H1 (cell line): ENCODE data around the gene PIGU. TPM values are rescaled to one million over a fixed set of nuclear protein-coding genes. Genes with fewer than 3 reads are reported as not detected.

Source experiments
- CTCF ChIA-PET: fragments of 300-600 bp; sonication (Branson Sonifier 250); formaldehyde crosslinking; loops from one replicate; lab custom pipeline; 2021; ENCODE audit not compliant: partially characterized antibody; lab: Charles Lee
- POLR2A ChIA-PET: fragments of 300-600 bp; sonication (Branson Sonifier 250); formaldehyde crosslinking; loops from one replicate; lab custom pipeline; 2021; ENCODE audit warnings: inconsistent platforms; ENCODE audit not compliant: partially characterized antibody; lab: Charles Lee
- DNase-seq, 2 experiments: peaks; one replicate each; pipeline versions ENCODE4 v3.0.0 to v3.0.0-alpha.2; 2010 to 2022; ENCODE audit warnings: low spot score in 2 of 2, low read depth in 1 of 2, mixed read lengths in 1 of 2
- FAIRE-seq: peaks from 2 replicates; lab custom pipeline; 2011; peaks lifted over from hg19 to GRCh38; lab: Jason Lieb, UNC
- H2AFZ ChIP-seq: 2 replicates; pipeline ENCODE4 v1.8.1; 2012; ENCODE audit warnings: low read length, inconsistent platforms
- H2AK5ac ChIP-seq: 2 replicates; pipeline ENCODE4 v1.6.1; 2013; ENCODE audit warnings: low read depth, low read length
- H2BK120ac ChIP-seq: replicated peaks from 2 replicates; pipeline ENCODE3; 2013; ENCODE audit warnings: low read depth, low read length, inconsistent platforms
- H2BK12ac ChIP-seq: 2 replicates; pipeline ENCODE4 v1.6.1; 2013; ENCODE audit warnings: low read depth, low read length
- H2BK15ac ChIP-seq: 2 replicates; pipeline ENCODE4 v1.6.1; 2013; ENCODE audit warnings: low read length
- H2BK20ac ChIP-seq: 2 replicates; pipeline ENCODE4 v1.6.1; 2013; ENCODE audit warnings: low read length
- H2BK5ac ChIP-seq: 2 replicates; pipeline ENCODE4 v1.6.1; 2013; ENCODE audit warnings: low read depth, low read length
- H3K14ac ChIP-seq: 2 replicates; pipeline ENCODE4 v1.6.1; 2013; ENCODE audit warnings: inconsistent platforms; ENCODE audit not compliant: insufficient read length
- H3K18ac ChIP-seq: 2 replicates; pipeline ENCODE4 v1.6.1; 2013; ENCODE audit warnings: low read length; ENCODE audit errors: extremely low read depth
- H3K23ac ChIP-seq: 2 replicates; pipeline ENCODE4 v1.6.1; 2013; ENCODE audit warnings: inconsistent platforms; ENCODE audit not compliant: insufficient read length
- H3K23me2 ChIP-seq: 2 replicates; pipeline ENCODE4 v1.6.1; 2013; ENCODE audit warnings: low read depth, low read length
- H3K27ac ChIP-seq: 2 replicates; pipeline ENCODE4 v1.6.1; 2011; ENCODE audit warnings: low read depth, low read length, inconsistent platforms
- H3K27me3 ChIP-seq, 4 experiments: replicated peaks in 1 of 4; 1 replicate in 1 of 4; 2 replicates in 3 of 4; pipeline versions ENCODE4 v1.6.1 to v1.8.1; 2011 to 2013; ENCODE audit warnings: low read length in 3 of 4, mild to moderate bottlenecking in 3 of 4, inconsistent platforms in 2 of 4, mixed read lengths in 2 of 4, moderate library complexity in 1 of 4; ENCODE audit not compliant: control insufficient read depth in 3 of 4, insufficient read depth in 3 of 4; ENCODE audit errors: extremely low read depth in 1 of 4
- H3K36me3 ChIP-seq, 4 experiments: 2 replicates each; pipeline versions ENCODE4 v1.6.1 to v1.8.1; 2011 to 2013; ENCODE audit warnings: mild to moderate bottlenecking in 4 of 4, low read length in 3 of 4, moderate library complexity in 2 of 4, control low read depth in 1 of 4, inconsistent platforms in 1 of 4; ENCODE audit not compliant: insufficient read depth in 4 of 4, control insufficient read depth in 2 of 4
- H3K4ac ChIP-seq: replicated peaks from 2 replicates; pipeline ENCODE3; 2013; ENCODE audit warnings: low read length, low read depth, mixed read lengths, inconsistent platforms; ENCODE audit not compliant: insufficient read length
- H3K4me1 ChIP-seq, 4 experiments: replicated peaks in 1 of 4; 1 replicate in 1 of 4; 2 replicates in 3 of 4; pipeline versions ENCODE4 v1.6.1 to v1.8.1; 2011 to 2013; ENCODE audit warnings: low read length in 3 of 4, inconsistent platforms in 2 of 4, mixed read lengths in 1 of 4; ENCODE audit not compliant: insufficient read depth in 4 of 4, control insufficient read depth in 3 of 4
- H3K4me2 ChIP-seq, 2 experiments: 2 replicates each; pipeline versions ENCODE4 v1.6.1 to v1.8.1; 2011 to 2013; ENCODE audit warnings: low read depth in 2 of 2, low read length in 2 of 2, control low read depth in 1 of 2, inconsistent platforms in 1 of 2, mild to moderate bottlenecking in 1 of 2; ENCODE audit not compliant: insufficient read depth in 1 of 2
- H3K4me3 ChIP-seq, 4 experiments: fragments of 200-600, 300-600 bp in 1 of 4; sonication (generic), shearing (Covaris generic), sonication (Bioruptor Twin) in 1 of 4; 2 replicates each; pipeline versions ENCODE4 v1.5.1 to v1.8.1; 2011 to 2016; ENCODE audit warnings: low read length in 4 of 4, low read depth in 3 of 4, control low read depth in 2 of 4, inconsistent platforms in 2 of 4, mild to moderate bottlenecking in 2 of 4, mixed read lengths in 1 of 4, moderate library complexity in 1 of 4; ENCODE audit not compliant: insufficient read depth in 2 of 4; ENCODE audit errors: extremely low read depth in 1 of 4
- H3K56ac ChIP-seq: replicated peaks from 2 replicates; pipeline ENCODE3; 2013; ENCODE audit warnings: low read depth, mild to moderate bottlenecking, mixed read lengths, low read length, inconsistent platforms; ENCODE audit not compliant: insufficient read length
- H3K79me1 ChIP-seq: 2 replicates; pipeline ENCODE4 v1.6.1; 2013; ENCODE audit warnings: low read depth, low read length, control low read depth
- H3K79me2 ChIP-seq, 2 experiments: 2 replicates each; pipeline versions ENCODE4 v1.6.1 to v1.8.1; 2012 to 2013; ENCODE audit warnings: low read length in 2 of 2, mild to moderate bottlenecking in 2 of 2, inconsistent platforms in 1 of 2; ENCODE audit not compliant: insufficient read depth in 2 of 2, control insufficient read depth in 1 of 2
- H3K9ac ChIP-seq, 4 experiments: replicated peaks in 1 of 4; 1 replicate in 1 of 4; 2 replicates in 3 of 4; pipeline versions ENCODE4 v1.6.1 to v1.8.1; 2011 to 2013; ENCODE audit warnings: low read depth in 3 of 4, low read length in 3 of 4, control low read depth in 2 of 4, mild to moderate bottlenecking in 2 of 4, moderate library complexity in 2 of 4, inconsistent platforms in 1 of 4; ENCODE audit errors: extremely low read depth in 1 of 4
- H3K9me3 ChIP-seq, 2 experiments: 2 replicates each; pipeline versions ENCODE4 v1.6.1 to v1.8.1; 2012 to 2013; ENCODE audit warnings: mild to moderate bottlenecking in 2 of 2, moderate library complexity in 2 of 2, control low read depth in 1 of 2, inconsistent platforms in 1 of 2, low read depth in 1 of 2, low read length in 1 of 2, mixed read lengths in 1 of 2; ENCODE audit not compliant: insufficient read depth in 2 of 2
- H4K20me1 ChIP-seq, 2 experiments: replicated peaks in 1 of 2; 2 replicates each; pipeline versions ENCODE3 to v1.8.1; 2011 to 2013; ENCODE audit warnings: inconsistent platforms in 2 of 2, low read length in 2 of 2, mild to moderate bottlenecking in 1 of 2; ENCODE audit not compliant: insufficient read depth in 2 of 2, control insufficient read depth in 1 of 2
- H4K5ac ChIP-seq: 2 replicates; pipeline ENCODE4 v1.6.1; 2013; ENCODE audit warnings: low read length, low read depth, mixed read lengths, inconsistent platforms; ENCODE audit not compliant: insufficient read length
- H4K8ac ChIP-seq: 2 replicates; pipeline ENCODE4 v1.8.0; 2013; ENCODE audit warnings: mild to moderate bottlenecking, moderate library complexity, low read length, inconsistent platforms; ENCODE audit not compliant: insufficient read depth; ENCODE audit errors: extremely low read depth
- H4K91ac ChIP-seq: replicated peaks from 2 replicates; pipeline ENCODE3; 2013; ENCODE audit warnings: low read length, mixed read lengths, inconsistent platforms; ENCODE audit not compliant: insufficient read length
- HDAC6 ChIP-seq: IDR thresholded peaks from one replicate; pipeline ENCODE4 v1.7.1; 2012; ENCODE audit warnings: low read depth, mild to moderate bottlenecking, inconsistent platforms, low read length, moderate library complexity
- JUN ChIP-seq: IDR thresholded peaks from 2 replicates; pipeline ENCODE4 v1.6.1; 2011; ENCODE audit warnings: low read depth, mild to moderate bottlenecking, improper control_type of control experiment, low read length
- POLR2AphosphoS5 ChIP-seq: IDR thresholded peaks from 2 replicates; pipeline ENCODE4 v1.6.1; 2011; ENCODE audit warnings: low read depth, low read length
- RAD21 ChIP-seq, 2 experiments: IDR thresholded peaks in 1 of 2; conservative IDR thresholded peaks in 1 of 2; 2 replicates each; pipeline ENCODE4 v1.6.1; 2011; ENCODE audit warnings: low read depth in 2 of 2, low read length in 2 of 2, improper control_type of control experiment in 1 of 2, inconsistent platforms in 1 of 2, mild to moderate bottlenecking in 1 of 2, moderate library complexity in 1 of 2
- RNF2 ChIP-seq: fragments of 200-900, 300-1000 bp; sonication (generic); IDR thresholded peaks from 2 replicates; pipeline ENCODE4 v1.7.1; 2016; ENCODE audit warnings: borderline replicate concordance, low read depth, mild to moderate bottlenecking, antibody characterized with exemption, low read length; ENCODE audit not compliant: poor library complexity, severe bottlenecking; ENCODE audit errors: missing control alignments
- SIRT6 ChIP-seq: IDR thresholded peaks from one replicate; pipeline ENCODE4 v1.7.1; 2012; ENCODE audit warnings: low read length, inconsistent platforms
- SIX5 ChIP-seq: IDR thresholded peaks from 2 replicates; pipeline ENCODE4 v1.6.1; 2011; ENCODE audit warnings: mild to moderate bottlenecking, low read depth, low read length
- TBP ChIP-seq: IDR thresholded peaks from 2 replicates; pipeline ENCODE4 v1.6.1; 2011; ENCODE audit warnings: low read depth, low read length, improper control_type of control experiment
- WGBS, 2 experiments: shearing (Covaris generic) in 1 of 2; methylation state at CpG; one replicate each; pipeline versions ENCODE4 v1.1.6 to v1.1.7; 2013 to 2015; ENCODE audit warnings: low lambda C conversion rate in 2 of 2, mixed read lengths in 2 of 2, inconsistent platforms in 1 of 2, low coverage in 1 of 2, missing lambda C conversion rate in 1 of 2; ENCODE audit not compliant: insufficient replicate concordance in 2 of 2, insufficient coverage in 1 of 2, insufficient read length in 1 of 2; ENCODE audit errors: extremely low coverage in 1 of 2, missing lambda C conversion rate in 1 of 2; 5-methylcytosine and 5-hydroxymethylcytosine counted together
- polyA plus RNA-seq, 7 experiments: library from polyadenylated mRNA; depleted of rRNA in 3 of 7; stranded (reverse) in 5 of 7; unstranded in 2 of 7; fragments of >200 nt in 5 of 7; fragments of 200-250 nt in 2 of 7; gene quantifications; 1 replicate in 5 of 7; 2 replicates in 1 of 7; 4 replicates in 1 of 7; pipeline versions ENCODE4 v1.2.1 to v1.2.3, GENCODE V29; 2011 to 2013; ENCODE audit warnings: missing spikeins in 2 of 7, mixed read lengths in 2 of 7
- total RNA-seq: library from RNA; stranded (reverse); fragmentation: NEBNext Ultra II Directional; extraction: Animal tissue kit (Norgen Biotek cat#: 25700); gene quantifications from 2 replicates; pipeline ENCODE4 v1.2.1, GENCODE V29; 2021
- TF ChIP-seq, protein P1 (sequence below): IDR thresholded peaks from 2 replicates; pipeline ENCODE4 v1.6.1; 2012; ENCODE audit warnings: inconsistent platforms
- TF ChIP-seq, protein P2 (sequence below): IDR thresholded peaks from 2 replicates; pipeline ENCODE4 v1.6.1; 2011; ENCODE audit warnings: low read depth, mild to moderate bottlenecking, low read length; ENCODE audit not compliant: insufficient read depth
- TF ChIP-seq, protein P3 (sequence below): IDR thresholded peaks from 2 replicates; pipeline ENCODE4 v1.6.1; 2012; ENCODE audit warnings: low read length, inconsistent platforms

The PIGU gene
- total and polyA plus RNA-seq, 2 of the 8 experiments (the other 6 are each of a cell fraction or from before 2014, with no cell fraction given) = 28.3 to 117 TPM

DNA sequence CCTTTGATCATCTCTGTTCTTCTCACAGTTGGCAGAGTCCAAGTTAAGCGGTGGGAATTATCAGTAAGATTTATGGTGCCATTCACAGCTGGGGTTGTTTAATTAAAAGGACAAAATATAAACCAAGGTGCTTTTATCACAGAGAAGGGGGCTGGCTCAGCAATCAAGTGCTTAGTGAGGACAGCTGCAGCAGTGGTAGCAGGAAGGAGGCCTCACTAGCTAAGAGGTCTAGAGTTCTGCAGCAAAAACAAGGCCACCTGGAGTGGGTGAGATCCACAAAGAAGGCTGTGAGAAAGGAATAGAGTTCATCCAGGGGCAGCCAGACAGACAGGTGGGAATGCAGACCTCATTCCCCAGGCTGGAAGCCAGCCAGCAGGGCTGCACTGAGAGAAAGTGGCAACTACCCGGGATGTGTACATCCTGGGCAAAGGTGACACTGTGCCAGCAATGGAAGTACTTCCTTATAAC lies 37.1 kb downstream of the PIGU start:
- H3K27me3 ChIP-seq = no peaks in the 10 kb centered on the region
- no peak overlapping the region for H2BK15ac ChIP-seq
- H4K8ac ChIP-seq = no peak overlapping the region
- no peak overlapping the region for H4K5ac ChIP-seq
- no peak overlapping the region for H3K4me3 ChIP-seq
- ChIA-PET POLR2A (interaction anchor here (1.5 kb wide), 1 partner anchor 9 kb away, joined by 3 read pairs; no protein-coding TSS in a partner anchor), CTCF (interaction anchor here (0.5 to 0.7 kb wide), 3 partner anchors 68 to 392 kb away, joined by 3 to 4 read pairs (median 3); no protein-coding TSS in a partner anchor)
- H2BK5ac ChIP-seq = no peak overlapping the region
- H2AK5ac ChIP-seq = no peak overlapping the region
- no peak overlapping the region for H2BK12ac ChIP-seq
- FAIRE-seq (no peak), DNase-seq (no peak)
- H3K56ac ChIP-seq = no peak overlapping the region
- no peak overlapping the region for H4K91ac ChIP-seq
- H2BK20ac ChIP-seq = no peak overlapping the region
- H2AFZ ChIP-seq = no peak overlapping the region
- no peak overlapping the region for H3K18ac ChIP-seq
- no peaks in the 10 kb centered on the region for H3K9me3 ChIP-seq
- no peak overlapping the region for H3K9ac ChIP-seq
- H4K20me1 ChIP-seq = no peaks in the 10 kb centered on the region
- H3K79me1 ChIP-seq = no peaks in the 10 kb centered on the region
- WGBS, 2 experiments = 97% methylated on average over 2 of the region's 2 CpGs; no CpG with 5 or more reads in 1 of the 2 experiments
- no peak overlapping the region for H2BK120ac ChIP-seq
- H3K23ac ChIP-seq = no peak overlapping the region
- H3K36me3 ChIP-seq = peaks cover 0 to 14% (median 7%) of the 10 kb centered on the region in 4 experiments; a peak in 4 of 8 replicates
- no peaks in the 10 kb centered on the region for H3K23me2 ChIP-seq
- no peaks in the 10 kb centered on the region for H3K4me1 ChIP-seq
- no peak overlapping the region for H3K4ac ChIP-seq
- no peak overlapping the region for H3K4me2 ChIP-seq
- no peaks in the 10 kb centered on the region for H3K79me2 ChIP-seq
- H3K14ac ChIP-seq = no peak overlapping the region
- H3K27ac ChIP-seq = no peak overlapping the region
- TF ChIP-seq RNF2 (no peak), RAD21 (IDR thresholded peaks at IDR 0.05 in 1 of 2, conservative IDR thresholded peaks at IDR 0.05 in 1 of 2; ENCODE audit: low read depth in 2 of 2, low read length in 2 of 2) (no peak), SIX5 (no peak), POLR2AphosphoS5 (no peak), HDAC6 (no peak), JUN (no peak), SIRT6 (no peak), TBP (no peak)
- TF ChIP-seq, protein P1, sequence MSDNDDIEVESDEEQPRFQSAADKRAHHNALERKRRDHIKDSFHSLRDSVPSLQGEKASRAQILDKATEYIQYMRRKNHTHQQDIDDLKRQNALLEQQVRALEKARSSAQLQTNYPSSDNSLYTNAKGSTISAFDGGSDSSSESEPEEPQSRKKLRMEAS = no peak
- TF ChIP-seq, protein P2, sequence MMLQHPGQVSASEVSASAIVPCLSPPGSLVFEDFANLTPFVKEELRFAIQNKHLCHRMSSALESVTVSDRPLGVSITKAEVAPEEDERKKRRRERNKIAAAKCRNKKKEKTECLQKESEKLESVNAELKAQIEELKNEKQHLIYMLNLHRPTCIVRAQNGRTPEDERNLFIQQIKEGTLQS = no peak
- TF ChIP-seq, protein P3, sequence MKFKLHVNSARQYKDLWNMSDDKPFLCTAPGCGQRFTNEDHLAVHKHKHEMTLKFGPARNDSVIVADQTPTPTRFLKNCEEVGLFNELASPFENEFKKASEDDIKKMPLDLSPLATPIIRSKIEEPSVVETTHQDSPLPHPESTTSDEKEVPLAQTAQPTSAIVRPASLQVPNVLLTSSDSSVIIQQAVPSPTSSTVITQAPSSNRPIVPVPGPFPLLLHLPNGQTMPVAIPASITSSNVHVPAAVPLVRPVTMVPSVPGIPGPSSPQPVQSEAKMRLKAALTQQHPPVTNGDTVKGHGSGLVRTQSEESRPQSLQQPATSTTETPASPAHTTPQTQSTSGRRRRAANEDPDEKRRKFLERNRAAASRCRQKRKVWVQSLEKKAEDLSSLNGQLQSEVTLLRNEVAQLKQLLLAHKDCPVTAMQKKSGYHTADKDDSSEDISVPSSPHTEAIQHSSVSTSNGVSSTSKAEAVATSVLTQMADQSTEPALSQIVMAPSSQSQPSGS = no peak
